ENCODE results near the gene UBE2E3. TPM values are rescaled to one million over a fixed set of nuclear protein-coding genes. Genes with fewer than 3 reads are reported as not detected.

UBE2E3 gene
- total RNA-seq, 4 donors from 2014 or later = 55.5 to 131 (median 99.0) TPM

GRCh38 chr2:181105562-181105961 is 125.2 kb downstream of the UBE2E3 start:
- Histone ChIP-seq H3K27ac (no peak overlapping the region), H3K4me3 (no peak overlapping the region), H3K4me1 (no peaks in the 10 kb centered on the region), H3K27me3 (no peaks in the 10 kb centered on the region), H3K36me3 (no peaks in the 10 kb centered on the region), H3K9me3 (no peaks in the 10 kb centered on the region)
- 70 to 73% methylated on average over 2 of the region's 2 CpGs for WGBS, 2 donors
- TF ChIP-seq CTCF (IDR thresholded peaks at IDR 0.05) (no peak), POLR2A (IDR thresholded peaks at IDR 0.05) (no peak), EP300 (IDR thresholded peaks at IDR 0.05) (no peak)
- no peak for DNase-seq (ENCODE audit: low spot score in 2 of 2)

GRCh38 chr2:181106229-181106628 is 125.8 kb downstream of the UBE2E3 start:
- no peak overlapping the region for H3K4me3 ChIP-seq
- 62 to 73% methylated on average over 2 of the region's 2 CpGs for WGBS, 2 donors
- no peak for TF ChIP-seq EP300 (IDR thresholded peaks at IDR 0.05)
- no peak for TF ChIP-seq CTCF (IDR thresholded peaks at IDR 0.05)
- no peak for TF ChIP-seq POLR2A (IDR thresholded peaks at IDR 0.05)
- no peaks in the 10 kb centered on the region for H3K36me3 ChIP-seq
- H3K4me1 ChIP-seq = no peaks in the 10 kb centered on the region
- no peak for DNase-seq (ENCODE audit: low spot score in 2 of 2)
- H3K9me3 ChIP-seq = no peaks in the 10 kb centered on the region
- no peaks in the 10 kb centered on the region for H3K27me3 ChIP-seq
- no peak overlapping the region for H3K27ac ChIP-seq

GRCh38 chr2:181106789-181107627 is 126.6 kb downstream of the UBE2E3 start:
- no peak overlapping the region for H3K27ac ChIP-seq
- 72 to 73% methylated on average over 2 of the region's 2 CpGs for WGBS, 2 donors

GRCh38 chr2:181107628-181107945 is 127.2 kb downstream of the UBE2E3 start:
- DNase-seq (ENCODE audit: low spot score in 2 of 2) = no peak
- Histone ChIP-seq H3K9me3 (no peaks in the 10 kb centered on the region), H3K36me3 (no peaks in the 10 kb centered on the region), H3K4me3 (no peak overlapping the region), H3K4me1 (no peaks in the 10 kb centered on the region), H3K27me3 (no peaks in the 10 kb centered on the region), H3K27ac (no peak overlapping the region)
- 97% methylated on average over 1 of the region's 1 CpG for WGBS, 2 donors
- TF ChIP-seq POLR2A (IDR thresholded peaks at IDR 0.05) (no peak), CTCF (IDR thresholded peaks at IDR 0.05) (no peak), EP300 (IDR thresholded peaks at IDR 0.05) (no peak)

More at GRCh38 chr2:181106789-181107627, 126.6 kb downstream of the UBE2E3 start:
- Histone ChIP-seq H3K27me3 (no peaks in the 10 kb centered on the region), H3K9me3 (no peaks in the 10 kb centered on the region), H3K4me3 (no peak overlapping the region), H3K36me3 (no peaks in the 10 kb centered on the region), H3K4me1 (no peaks in the 10 kb centered on the region)
- TF ChIP-seq POLR2A (IDR thresholded peaks at IDR 0.05) (no peak), CTCF (IDR thresholded peaks at IDR 0.05) (no peak), EP300 (IDR thresholded peaks at IDR 0.05) (no peak)
- no peak for DNase-seq (ENCODE audit: low spot score in 2 of 2)

GRCh38 chr2:181111059-181111458 is 130.7 kb downstream of the UBE2E3 start:
- H3K4me3 ChIP-seq = no peak overlapping the region
- DNase-seq (ENCODE audit: low spot score in 2 of 2) = no peak
- no peaks in the 10 kb centered on the region for H3K27me3 ChIP-seq
- H3K4me1 ChIP-seq = no peaks in the 10 kb centered on the region
- no peaks in the 10 kb centered on the region for H3K9me3 ChIP-seq
- WGBS, 2 donors = 70 to 76% methylated on average over 2 of the region's 2 CpGs
- no peaks in the 10 kb centered on the region for H3K36me3 ChIP-seq
- H3K27ac ChIP-seq = no peak overlapping the region
- no peak for TF ChIP-seq POLR2A (IDR thresholded peaks at IDR 0.05)
- TF ChIP-seq CTCF (IDR thresholded peaks at IDR 0.05) = no peak
- TF ChIP-seq EP300 (IDR thresholded peaks at IDR 0.05) = no peak
